Adrenal gland (tissue), 5 donors: ENCODE results near the gene FOXP2.

ENCODE experiments used
- POLR2A ChIP-seq, 2 donors: fragments of 450-650 bp; IDR thresholded peaks; one replicate each; pipeline ENCODE4 v1.6.1; 2017; ENCODE audit warnings: antibody characterized with exemption in 2 of 2, mild to moderate bottlenecking in 2 of 2, moderate library complexity in 1 of 2
- TF ChIP-seq, protein P1 (sequence below), 6 experiments: fragments of 450-650 bp in 4 of 6; fragments of 200-600 bp in 2 of 6; sonication (generic) in 1 of 6; IDR thresholded peaks; 1 replicate in 5 of 6; 2 replicates in 1 of 6; pipeline versions ENCODE4 v1.5.1 to v1.8.0; 2016 to 2021; ENCODE audit warnings: antibody characterized with exemption in 6 of 6, mild to moderate bottlenecking in 2 of 6, moderate library complexity in 1 of 6
- donor health status: DM: no; HTN: no; CAD: no.

DNA sequence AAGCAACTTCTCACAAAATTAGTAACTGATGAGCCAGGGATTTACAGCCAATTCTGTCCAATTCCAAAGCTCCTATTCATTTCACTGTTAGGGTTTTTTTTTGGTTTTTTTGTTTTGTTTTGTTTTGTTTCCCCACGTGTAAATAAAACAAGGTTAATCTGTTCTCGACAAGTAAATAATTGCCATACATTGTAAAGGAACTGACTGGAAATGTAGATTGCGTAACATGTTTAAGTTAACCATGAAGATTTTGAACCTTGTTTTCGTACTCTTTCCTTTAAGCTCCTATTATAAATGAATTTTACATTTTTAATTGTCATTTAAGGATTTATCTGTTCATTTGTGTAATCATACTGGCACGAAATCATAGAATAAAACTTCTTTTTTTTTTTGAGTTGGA is 42.0 kb upstream of the FOXP2 start:
- TF ChIP-seq, protein P1, sequence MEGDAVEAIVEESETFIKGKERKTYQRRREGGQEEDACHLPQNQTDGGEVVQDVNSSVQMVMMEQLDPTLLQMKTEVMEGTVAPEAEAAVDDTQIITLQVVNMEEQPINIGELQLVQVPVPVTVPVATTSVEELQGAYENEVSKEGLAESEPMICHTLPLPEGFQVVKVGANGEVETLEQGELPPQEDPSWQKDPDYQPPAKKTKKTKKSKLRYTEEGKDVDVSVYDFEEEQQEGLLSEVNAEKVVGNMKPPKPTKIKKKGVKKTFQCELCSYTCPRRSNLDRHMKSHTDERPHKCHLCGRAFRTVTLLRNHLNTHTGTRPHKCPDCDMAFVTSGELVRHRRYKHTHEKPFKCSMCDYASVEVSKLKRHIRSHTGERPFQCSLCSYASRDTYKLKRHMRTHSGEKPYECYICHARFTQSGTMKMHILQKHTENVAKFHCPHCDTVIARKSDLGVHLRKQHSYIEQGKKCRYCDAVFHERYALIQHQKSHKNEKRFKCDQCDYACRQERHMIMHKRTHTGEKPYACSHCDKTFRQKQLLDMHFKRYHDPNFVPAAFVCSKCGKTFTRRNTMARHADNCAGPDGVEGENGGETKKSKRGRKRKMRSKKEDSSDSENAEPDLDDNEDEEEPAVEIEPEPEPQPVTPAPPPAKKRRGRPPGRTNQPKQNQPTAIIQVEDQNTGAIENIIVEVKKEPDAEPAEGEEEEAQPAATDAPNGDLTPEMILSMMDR (IDR thresholded peaks at IDR 0.05) = no peak
- no peak for TF ChIP-seq POLR2A (IDR thresholded peaks at IDR 0.05)
